Gastroesophageal sphincter (tissue), 3 donors: Measurements from ENCODE around the gene CEP112.

Experiments used
- EP300 ChIP-seq: sonication (generic); formaldehyde crosslinking; IDR thresholded peaks from one replicate; pipeline ENCODE4 v1.6.1; 2017; ENCODE audit warnings: antibody characterized with exemption, mild to moderate bottlenecking
- POLR2A ChIP-seq, 2 donors: fragments of 450-650 bp; IDR thresholded peaks; one replicate each; pipeline ENCODE4 v1.6.1; 2017; ENCODE audit warnings: antibody characterized with exemption in 2 of 2, mild to moderate bottlenecking in 2 of 2, moderate library complexity in 1 of 2
- POLR2AphosphoS5 ChIP-seq: sonication (generic); formaldehyde crosslinking; IDR thresholded peaks from one replicate; pipeline ENCODE4 v1.6.1; 2017; ENCODE audit warnings: antibody characterized with exemption
- TF ChIP-seq, protein P1 (sequence below), 4 experiments: fragments of 200-600 bp in 2 of 4; fragments of 450-650 bp in 2 of 4; sonication (generic) in 1 of 4; IDR thresholded peaks; one replicate each; pipeline ENCODE4 v1.5.1; 2017 to 2019; ENCODE audit warnings: antibody characterized with exemption in 4 of 4, mild to moderate bottlenecking in 2 of 4, moderate library complexity in 2 of 4

DNA sequence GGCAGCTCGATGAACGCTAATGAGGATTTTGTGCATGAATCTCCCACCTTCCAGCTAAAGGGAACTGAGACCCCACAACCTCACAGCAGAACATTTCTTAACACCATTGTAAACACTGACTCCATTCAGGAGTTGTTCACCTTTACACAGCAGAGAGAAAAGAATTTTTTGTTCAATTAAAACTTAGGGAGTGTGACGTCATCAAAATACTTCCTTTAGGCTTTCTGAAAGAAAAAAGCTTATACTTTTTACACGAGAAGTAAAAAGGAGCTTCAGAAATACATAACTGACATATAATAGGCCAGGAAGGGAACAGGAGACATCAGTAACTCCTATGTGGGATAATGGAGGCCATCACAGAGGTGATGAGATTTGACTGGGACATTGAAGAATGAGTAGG, 532.4 kb downstream of the CEP112 start:
- TF ChIP-seq POLR2A (IDR thresholded peaks at IDR 0.05) (no peak), EP300 (no peak), POLR2AphosphoS5 (no peak)
- TF ChIP-seq, protein P1, sequence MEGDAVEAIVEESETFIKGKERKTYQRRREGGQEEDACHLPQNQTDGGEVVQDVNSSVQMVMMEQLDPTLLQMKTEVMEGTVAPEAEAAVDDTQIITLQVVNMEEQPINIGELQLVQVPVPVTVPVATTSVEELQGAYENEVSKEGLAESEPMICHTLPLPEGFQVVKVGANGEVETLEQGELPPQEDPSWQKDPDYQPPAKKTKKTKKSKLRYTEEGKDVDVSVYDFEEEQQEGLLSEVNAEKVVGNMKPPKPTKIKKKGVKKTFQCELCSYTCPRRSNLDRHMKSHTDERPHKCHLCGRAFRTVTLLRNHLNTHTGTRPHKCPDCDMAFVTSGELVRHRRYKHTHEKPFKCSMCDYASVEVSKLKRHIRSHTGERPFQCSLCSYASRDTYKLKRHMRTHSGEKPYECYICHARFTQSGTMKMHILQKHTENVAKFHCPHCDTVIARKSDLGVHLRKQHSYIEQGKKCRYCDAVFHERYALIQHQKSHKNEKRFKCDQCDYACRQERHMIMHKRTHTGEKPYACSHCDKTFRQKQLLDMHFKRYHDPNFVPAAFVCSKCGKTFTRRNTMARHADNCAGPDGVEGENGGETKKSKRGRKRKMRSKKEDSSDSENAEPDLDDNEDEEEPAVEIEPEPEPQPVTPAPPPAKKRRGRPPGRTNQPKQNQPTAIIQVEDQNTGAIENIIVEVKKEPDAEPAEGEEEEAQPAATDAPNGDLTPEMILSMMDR (IDR thresholded peaks at IDR 0.05), result no peak
